ENCODE results near the gene WASL.

Gene WASL

DNA sequence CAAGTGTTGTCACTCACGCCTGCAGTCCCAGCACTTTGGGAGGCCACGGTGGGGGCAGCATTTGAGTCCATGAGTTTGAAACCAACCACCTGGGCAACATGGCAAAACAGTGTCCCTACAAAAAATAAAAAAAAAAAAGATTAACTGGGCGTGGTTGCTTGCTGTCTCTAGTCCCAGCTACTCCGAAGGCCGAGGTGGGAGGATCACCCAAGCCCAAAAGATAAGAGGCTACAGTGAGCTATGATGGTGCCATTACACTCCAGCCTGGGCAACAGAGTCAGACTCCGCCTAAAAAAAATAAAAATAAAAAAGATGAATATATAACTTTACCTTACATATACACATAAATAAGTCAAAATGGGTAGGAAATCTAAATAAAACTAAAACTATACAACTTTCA, 95.6 kb downstream of the WASL start:
- TF ChIP-seq, protein P1, sequence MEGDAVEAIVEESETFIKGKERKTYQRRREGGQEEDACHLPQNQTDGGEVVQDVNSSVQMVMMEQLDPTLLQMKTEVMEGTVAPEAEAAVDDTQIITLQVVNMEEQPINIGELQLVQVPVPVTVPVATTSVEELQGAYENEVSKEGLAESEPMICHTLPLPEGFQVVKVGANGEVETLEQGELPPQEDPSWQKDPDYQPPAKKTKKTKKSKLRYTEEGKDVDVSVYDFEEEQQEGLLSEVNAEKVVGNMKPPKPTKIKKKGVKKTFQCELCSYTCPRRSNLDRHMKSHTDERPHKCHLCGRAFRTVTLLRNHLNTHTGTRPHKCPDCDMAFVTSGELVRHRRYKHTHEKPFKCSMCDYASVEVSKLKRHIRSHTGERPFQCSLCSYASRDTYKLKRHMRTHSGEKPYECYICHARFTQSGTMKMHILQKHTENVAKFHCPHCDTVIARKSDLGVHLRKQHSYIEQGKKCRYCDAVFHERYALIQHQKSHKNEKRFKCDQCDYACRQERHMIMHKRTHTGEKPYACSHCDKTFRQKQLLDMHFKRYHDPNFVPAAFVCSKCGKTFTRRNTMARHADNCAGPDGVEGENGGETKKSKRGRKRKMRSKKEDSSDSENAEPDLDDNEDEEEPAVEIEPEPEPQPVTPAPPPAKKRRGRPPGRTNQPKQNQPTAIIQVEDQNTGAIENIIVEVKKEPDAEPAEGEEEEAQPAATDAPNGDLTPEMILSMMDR (IDR thresholded peaks at IDR 0.05; ENCODE audit: low read depth, low read length, missing control alignments) = no peak
- in situ Hi-C loops (cut with HindIII; ENCODE audit: low sequenced_read_pairs) = no loop called here
- DNase-seq (ENCODE audit: low read depth) = no peak
- no peak overlapping the region for H3K4me3 ChIP-seq (ENCODE audit: low read depth, low read length)

DNA sequence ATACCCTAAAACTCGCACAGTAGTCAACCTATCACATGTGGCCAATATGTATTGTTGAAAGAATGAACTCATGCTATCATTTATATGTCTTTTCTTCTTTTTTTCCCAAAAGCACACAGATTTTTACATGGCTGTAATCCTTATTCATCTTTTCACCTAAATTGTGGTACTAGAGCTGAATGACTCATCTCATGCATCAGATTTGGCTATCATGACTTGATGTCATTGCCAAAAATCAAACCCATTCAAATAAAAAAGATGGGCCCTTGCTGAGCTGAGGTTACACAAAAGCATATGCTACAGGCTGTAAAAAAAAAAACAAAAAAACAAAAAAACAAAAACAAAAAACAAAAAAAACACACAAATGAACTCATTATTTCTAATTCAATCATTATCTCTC, 96.4 kb downstream of the WASL start:
- in situ Hi-C loops (cut with HindIII; ENCODE audit: low sequenced_read_pairs) = no loop called here
- DNase-seq (ENCODE audit: low read depth) = peak; percentile 33
- H3K4me3 ChIP-seq (ENCODE audit: low read depth, low read length) = no peak overlapping the region
- TF ChIP-seq, protein P1 (IDR thresholded peaks at IDR 0.05; ENCODE audit: low read depth, low read length, missing control alignments) = no peak

DNA sequence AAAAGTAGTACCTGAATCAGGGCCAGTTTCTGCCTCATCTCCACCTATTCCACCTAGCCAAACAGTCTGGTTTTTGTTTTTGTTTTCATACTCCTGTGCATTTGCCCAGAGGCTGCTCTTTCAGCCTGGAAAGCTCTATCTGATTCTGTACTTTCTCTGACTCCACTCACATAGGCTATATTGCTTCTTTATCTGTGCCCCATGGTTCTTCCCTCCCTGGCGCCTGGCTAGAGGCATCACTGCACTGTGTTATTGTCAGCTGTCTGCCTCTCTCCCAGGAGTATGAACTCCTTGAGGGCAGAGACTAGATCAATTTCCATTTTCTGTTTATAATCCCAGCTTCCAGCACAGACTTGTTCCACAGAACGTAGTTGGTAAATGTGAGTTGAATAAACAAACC, 98.2 kb downstream of the WASL start:
- in situ Hi-C loops (cut with HindIII; ENCODE audit: low sequenced_read_pairs) = no loop called here
- H3K4me3 ChIP-seq (ENCODE audit: low read depth, low read length) = no peak overlapping the region
- DNase-seq (ENCODE audit: low read depth) = no peak
- TF ChIP-seq, protein P1 (IDR thresholded peaks at IDR 0.05; ENCODE audit: low read depth, low read length, missing control alignments) = no peak

DNA sequence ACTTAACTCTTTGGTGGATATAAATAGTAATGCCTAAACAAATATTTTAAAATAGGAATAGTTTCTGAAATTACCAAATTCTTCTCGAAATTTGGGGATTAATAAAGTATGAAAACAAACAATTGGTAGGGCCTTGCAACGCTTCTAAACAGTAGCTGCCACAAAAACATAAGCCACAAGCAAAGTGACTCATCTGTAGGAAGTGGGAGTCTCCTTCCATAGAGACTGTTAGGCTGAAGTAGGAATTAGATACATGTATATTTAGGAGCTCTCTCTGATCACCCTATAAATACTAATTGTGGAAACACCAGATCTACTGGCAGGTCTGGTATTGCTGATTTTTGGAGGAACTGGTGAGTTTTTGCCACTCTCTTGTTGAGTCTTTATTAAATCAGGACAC, 98.8 kb downstream of the WASL start:
- H3K4me3 ChIP-seq (ENCODE audit: low read depth, low read length) = no peak overlapping the region
- DNase-seq (ENCODE audit: low read depth) = no peak
- in situ Hi-C loops (cut with HindIII; ENCODE audit: low sequenced_read_pairs) = no loop called here
- TF ChIP-seq, protein P1 (IDR thresholded peaks at IDR 0.05; ENCODE audit: low read depth, low read length, missing control alignments) = no peak

DNA sequence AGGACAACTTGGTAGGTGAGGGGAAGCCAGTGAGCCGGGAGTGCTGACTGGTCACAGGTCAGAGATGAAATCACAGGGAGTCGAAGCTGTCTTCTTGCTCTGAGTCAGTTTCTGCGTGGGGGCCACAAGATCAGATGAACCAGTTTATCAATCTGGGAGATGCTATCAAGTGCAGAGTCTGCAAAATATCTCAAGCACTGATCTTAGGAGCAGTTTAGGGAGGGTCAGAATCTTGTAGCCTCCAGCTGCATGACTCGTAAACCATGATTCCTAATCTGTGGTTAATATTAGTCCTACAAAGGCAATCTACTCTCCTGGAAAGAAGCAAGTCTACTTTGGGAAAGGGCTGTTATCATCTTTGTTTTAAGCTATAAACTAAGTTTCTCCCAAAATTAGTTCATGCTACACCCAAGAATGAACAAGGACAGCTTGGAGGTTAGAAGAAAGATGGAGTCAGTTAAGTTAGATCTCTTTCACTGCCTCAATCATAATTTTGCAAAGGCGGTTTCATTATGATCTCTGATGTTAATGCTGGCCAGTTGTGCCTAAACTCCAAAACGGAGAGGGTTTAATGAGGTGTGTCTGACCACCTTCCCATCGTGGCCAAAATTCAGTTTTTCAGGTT, 101.6 kb downstream of the WASL start:
- DNase-seq (ENCODE audit: low read depth) = no peak
- H3K4me3 ChIP-seq (ENCODE audit: low read depth, low read length) = no peak overlapping the region
- in situ Hi-C loops (cut with HindIII; ENCODE audit: low sequenced_read_pairs) = no loop called here
- TF ChIP-seq, protein P1 (IDR thresholded peaks at IDR 0.05; ENCODE audit: low read depth, low read length, missing control alignments) = no peak

DNA sequence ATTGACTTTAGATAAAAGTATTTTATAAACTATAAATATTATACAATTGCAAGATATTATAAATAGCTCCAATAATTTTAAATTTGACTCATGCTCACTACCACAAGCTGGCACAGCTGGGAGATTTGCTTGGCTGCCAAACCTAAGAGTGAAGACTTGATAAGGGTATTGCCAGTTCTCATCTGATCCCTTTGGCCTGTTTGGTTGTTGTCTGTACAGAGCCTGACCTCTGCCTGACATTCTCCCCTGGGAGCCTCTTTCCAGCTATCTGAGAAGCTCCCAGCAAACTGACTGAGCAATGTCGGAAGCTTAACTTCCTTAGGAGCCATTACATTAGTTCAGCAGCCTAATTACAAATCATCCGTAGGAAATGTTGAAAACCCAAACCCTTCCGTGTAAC, 103.3 kb downstream of the WASL start:
- H3K4me3 ChIP-seq (ENCODE audit: low read depth, low read length) = no peak overlapping the region
- in situ Hi-C loops (cut with HindIII; ENCODE audit: low sequenced_read_pairs) = no loop called here
- DNase-seq (ENCODE audit: low read depth) = no peak

More for the DNA sequence above, 103.3 kb downstream of the WASL start:
- TF ChIP-seq, protein P1 (IDR thresholded peaks at IDR 0.05; ENCODE audit: low read depth, low read length, missing control alignments) = no peak
